NB4 (cell line): ENCODE results near the gene GLMP.

ENCODE experiments used
- CTCF ChIP-seq: IDR thresholded peaks from one replicate; pipeline ENCODE4 v1.5.1; 2012; ENCODE audit warnings: low read depth, low read length
- MAX ChIP-seq: IDR thresholded peaks from 2 replicates; pipeline ENCODE4 v1.6.1; 2011; ENCODE audit warnings: low read depth, low read length
- MYC ChIP-seq: IDR thresholded peaks from 2 replicates; pipeline ENCODE4 v1.6.1; 2011; ENCODE audit warnings: low read depth, low read length
- POLR2A ChIP-seq: IDR thresholded peaks from 2 replicates; pipeline ENCODE4 v1.6.1; 2011; ENCODE audit warnings: mild to moderate bottlenecking; ENCODE audit not compliant: insufficient read length; ENCODE audit errors: extremely low read depth

GRCh38 chr1:156320560-156320959 is 25.1 kb upstream of the GLMP start:
- TF ChIP-seq CTCF = no peak
- TF ChIP-seq MYC = no peak
- no peak for TF ChIP-seq POLR2A
- no peak for TF ChIP-seq MAX
